22Rv1 (cell line): ENCODE data around the gene NPAS2.

Source experiments
- ZFX ChIP-seq: fragments of 450-650 bp; IDR thresholded peaks from 2 replicates; pipeline ENCODE4 v1.6.1; 2017; ENCODE audit warnings: antibody characterized with exemption, borderline replicate concordance
- TF ChIP-seq, protein P1 (sequence below): fragments of 450-650 bp; IDR thresholded peaks from 2 replicates; pipeline ENCODE4 v1.5.1; 2017; ENCODE audit warnings: mild to moderate bottlenecking

DNA sequence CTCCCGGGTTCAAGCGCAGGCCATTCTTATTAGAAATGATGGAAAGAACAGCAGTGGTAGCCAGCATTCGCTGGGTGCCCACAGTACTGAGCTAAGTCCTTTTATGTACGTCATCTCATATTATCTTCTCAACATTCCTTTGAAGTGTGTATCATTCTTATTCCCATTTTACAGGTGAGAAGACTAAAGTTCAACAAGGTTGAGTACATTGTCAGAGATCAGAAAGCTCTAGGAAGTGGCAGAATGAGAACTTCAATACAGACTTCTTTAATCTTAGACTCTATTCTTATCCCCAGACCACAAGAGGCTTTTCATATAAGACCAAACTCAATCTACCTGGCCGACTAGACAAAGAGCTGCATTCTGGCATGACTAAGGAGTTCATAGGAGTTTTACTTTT is 86.7 kb downstream of the NPAS2 start:
- TF ChIP-seq, protein P1, sequence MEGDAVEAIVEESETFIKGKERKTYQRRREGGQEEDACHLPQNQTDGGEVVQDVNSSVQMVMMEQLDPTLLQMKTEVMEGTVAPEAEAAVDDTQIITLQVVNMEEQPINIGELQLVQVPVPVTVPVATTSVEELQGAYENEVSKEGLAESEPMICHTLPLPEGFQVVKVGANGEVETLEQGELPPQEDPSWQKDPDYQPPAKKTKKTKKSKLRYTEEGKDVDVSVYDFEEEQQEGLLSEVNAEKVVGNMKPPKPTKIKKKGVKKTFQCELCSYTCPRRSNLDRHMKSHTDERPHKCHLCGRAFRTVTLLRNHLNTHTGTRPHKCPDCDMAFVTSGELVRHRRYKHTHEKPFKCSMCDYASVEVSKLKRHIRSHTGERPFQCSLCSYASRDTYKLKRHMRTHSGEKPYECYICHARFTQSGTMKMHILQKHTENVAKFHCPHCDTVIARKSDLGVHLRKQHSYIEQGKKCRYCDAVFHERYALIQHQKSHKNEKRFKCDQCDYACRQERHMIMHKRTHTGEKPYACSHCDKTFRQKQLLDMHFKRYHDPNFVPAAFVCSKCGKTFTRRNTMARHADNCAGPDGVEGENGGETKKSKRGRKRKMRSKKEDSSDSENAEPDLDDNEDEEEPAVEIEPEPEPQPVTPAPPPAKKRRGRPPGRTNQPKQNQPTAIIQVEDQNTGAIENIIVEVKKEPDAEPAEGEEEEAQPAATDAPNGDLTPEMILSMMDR: no peak
- no peak for TF ChIP-seq ZFX
